Caco-2 (cell line): ENCODE results near the gene SELENOI. TPM values are rescaled to one million over a fixed set of nuclear protein-coding genes. Genes with fewer than 3 reads are reported as not detected.
"Not testable (repeated sequence)": the region's sequence is repeated elsewhere in the genome, so short reads cannot be mapped to it uniquely, and the experiment has no call there.

Experiments used
- BruUV-seq: library from RNA; stranded (reverse); fragments of 400-500 nt; replicated peaks from 2 replicates; lab custom pipeline; 2021; lab: Mats Ljungman, UMichigan
- CTCF ChIA-PET: fragments of 300-600 bp; sonication (Branson Sonifier 250); formaldehyde crosslinking; loops from one replicate; lab custom pipeline; 2022; ENCODE audit warnings: antibody characterized with exemption; lab: Charles Lee
- POLR2A ChIA-PET: fragments of 300-600 bp; sonication (Branson Sonifier 250); formaldehyde crosslinking; loops from one replicate; lab custom pipeline; 2022; ENCODE audit warnings: antibody characterized with exemption; lab: Charles Lee
- DNase-seq, 2 experiments: peaks; one replicate each; pipeline versions ENCODE4 v3.0.0 to v3.0.0-alpha.2; 2020 to 2022
- H3K27me3 ChIP-seq: replicated peaks from 2 replicates; pipeline ENCODE4 v1.6.0; 2011; ENCODE audit warnings: low read length; ENCODE audit not compliant: control insufficient read depth, insufficient read depth
- H3K36me3 ChIP-seq: 2 replicates; pipeline ENCODE4 v1.5.1; 2011; ENCODE audit warnings: low read length; ENCODE audit not compliant: control insufficient read depth, insufficient read depth
- H3K4me1 ChIP-seq: fragments of 250-450 bp; sonication (Bioruptor Pico); 2 replicates; pipeline ENCODE4 v1.5.1; 2020; ENCODE audit warnings: mild to moderate bottlenecking
- H3K4me3 ChIP-seq: 2 replicates; pipeline ENCODE4 v1.5.1; 2011; ENCODE audit warnings: low read depth, mild to moderate bottlenecking, control low read depth, low read length
- H3K9me3 ChIP-seq: fragments of 250-450 bp; sonication (Bioruptor Pico); 2 replicates; pipeline ENCODE4 v1.5.1; 2020; ENCODE audit warnings: mild to moderate bottlenecking, moderate library complexity
- H3K27ac Mint-ChIP-seq: one replicate; pipeline ENCODE4 v1.8.0; 2022; ENCODE audit warnings: mixed read lengths; ENCODE audit not compliant: unreplicated experiment
- H3K27me3 Mint-ChIP-seq: one replicate; pipeline ENCODE4 v1.8.0; 2022; ENCODE audit warnings: mixed read lengths; ENCODE audit not compliant: insufficient read depth, unreplicated experiment
- H3K36me3 Mint-ChIP-seq: one replicate; pipeline ENCODE4 v1.8.0; 2022; ENCODE audit warnings: mild to moderate bottlenecking, mixed read lengths; ENCODE audit not compliant: insufficient read depth, unreplicated experiment
- H3K4me1 Mint-ChIP-seq: one replicate; pipeline ENCODE4 v1.8.0; 2022; ENCODE audit warnings: low read depth, mixed read lengths; ENCODE audit not compliant: unreplicated experiment
- H3K4me3 Mint-ChIP-seq: one replicate; pipeline ENCODE4 v1.8.0; 2022; ENCODE audit warnings: mild to moderate bottlenecking, moderate library complexity, mixed read lengths; ENCODE audit not compliant: unreplicated experiment
- H3K9me3 Mint-ChIP-seq: one replicate; pipeline ENCODE4 v1.8.0; 2022; ENCODE audit warnings: mixed read lengths; ENCODE audit not compliant: unreplicated experiment
- CTCF ChIP-seq, 2 experiments: fragments of 200-600 bp in 1 of 2; IDR thresholded peaks; 1 replicate in 1 of 2; 2 replicates in 1 of 2; pipeline versions ENCODE4 v1.5.1 to v1.8.0; 2011 to 2022; ENCODE audit warnings: antibody characterized with exemption in 1 of 2, control low read depth in 1 of 2, inconsistent platforms in 1 of 2, low read depth in 1 of 2, low read length in 1 of 2, mild to moderate bottlenecking in 1 of 2, moderate library complexity in 1 of 2; ENCODE audit not compliant: insufficient read depth in 1 of 2, severe bottlenecking in 1 of 2, unreplicated experiment in 1 of 2
- intact Hi-C: fragments of 100-400 bp; cut with micrococcal nuclease; formaldehyde crosslinking; loops from one replicate; pipeline ENCODE4 v1.10.0; 2022; ENCODE audit not compliant: unreplicated experiment
- total RNA-seq: library from RNA; stranded (reverse); gene quantifications from 2 replicates; pipeline ENCODE4 v1.2.3, GENCODE V29; 2022

The SELENOI gene
- total RNA-seq, 1 experiment from 2014 or later: 68.9 TPM

DNA sequence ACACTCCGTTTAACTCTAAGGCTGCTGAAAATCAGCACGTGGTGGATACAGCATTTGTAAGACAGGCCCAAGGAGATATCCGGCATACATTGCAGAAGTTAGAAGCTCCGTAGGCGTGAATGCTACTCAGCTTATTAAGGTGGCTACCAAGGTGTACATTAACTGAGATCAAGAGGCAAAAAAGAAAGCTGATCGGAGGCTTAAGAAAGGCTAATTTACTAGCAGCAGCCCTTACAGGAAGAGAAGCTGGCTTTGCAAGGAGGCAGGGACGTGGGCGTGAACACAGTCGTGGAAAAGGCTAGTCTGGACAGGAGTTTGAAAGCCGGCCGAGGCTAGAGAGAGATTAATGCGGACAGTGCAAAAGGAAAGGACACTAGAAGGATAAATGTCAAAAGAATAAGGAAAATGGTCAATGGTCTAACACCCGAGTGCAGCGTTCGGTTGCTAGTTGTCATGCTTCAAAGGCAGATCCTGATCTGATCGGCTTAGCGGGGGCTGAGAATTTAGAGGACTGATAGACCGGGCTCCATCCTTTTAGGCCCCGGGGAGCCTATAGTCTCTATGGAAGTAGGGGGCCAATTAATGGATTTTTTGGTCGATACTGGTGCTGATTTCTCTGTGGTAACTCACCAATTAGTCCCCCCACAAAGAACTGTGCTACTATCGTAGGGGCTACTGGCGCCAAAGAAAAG is 45.6 kb upstream of the SELENOI start:
- POLR2A ChIA-PET: interaction anchor here (0.7 to 1.3 kb wide), 2 partner anchors 45 to 56 kb away, joined by 4 read pairs; partner anchors contain the start of gene SELENOI
- Mint-ChIP-seq H3K36me3 (no peaks in the 10 kb centered on the region), H3K27ac (no peak overlapping the region)

GRCh38 chr2:26302846-26303245 is 43.1 kb upstream of the SELENOI start:
- H3K27me3 Mint-ChIP-seq: no peaks in the 10 kb centered on the region
- H3K27ac Mint-ChIP-seq: no peak overlapping the region
- DNase-seq: no peak
- peaks cover 15% of the 10 kb centered on the region; the same call in 1 of the 2 replicates for H3K4me1 ChIP-seq
- H3K4me1 Mint-ChIP-seq: no peaks in the 10 kb centered on the region
- no peaks in the 10 kb centered on the region; the same call in 1 of the 2 replicates for H3K9me3 ChIP-seq
- H3K36me3 Mint-ChIP-seq: no peaks in the 10 kb centered on the region
- CTCF ChIA-PET: no interaction called here
- H3K4me3 ChIP-seq: no peak overlapping the region
- H3K27me3 ChIP-seq: no peaks in the 10 kb centered on the region
- H3K36me3 ChIP-seq: no peaks in the 10 kb centered on the region
- no TSS peak for BruUV-seq
- POLR2A ChIA-PET: no interaction called here
- intact Hi-C loops: no loop called here
- no peak for TF ChIP-seq CTCF (IDR thresholded peaks at IDR 0.05; ENCODE audit: insufficient read depth in 1 of 2, low read depth in 1 of 2, low read length in 1 of 2, severe bottlenecking in 1 of 2, unreplicated experiment in 1 of 2)
- no peak overlapping the region for H3K4me3 Mint-ChIP-seq
- H3K9me3 Mint-ChIP-seq: no peaks in the 10 kb centered on the region

More for the DNA sequence above, 45.6 kb upstream of the SELENOI start:
- CTCF ChIA-PET: interaction anchor here (0.8 to 1.5 kb wide), 2 partner anchors 14 to 309 kb away, joined by 3 read pairs; no protein-coding TSS in a partner anchor
- Histone ChIP-seq H3K4me1 (peaks cover 15% of the 10 kb centered on the region; the same call in 1 of the 2 replicates), H3K36me3 (no peaks in the 10 kb centered on the region), H3K27me3 (no peaks in the 10 kb centered on the region), H3K4me3 (peak overlapping the region; percentile 13; the same call in 1 of the 2 replicates), H3K9me3 (no peaks in the 10 kb centered on the region; the same call in 1 of the 2 replicates)
- no TSS peak for BruUV-seq
- intact Hi-C loops: no loop called here
- TF ChIP-seq CTCF (IDR thresholded peaks at IDR 0.05; ENCODE audit: insufficient read depth in 1 of 2, low read depth in 1 of 2, low read length in 1 of 2, severe bottlenecking in 1 of 2, unreplicated experiment in 1 of 2): no peak
- no peaks in the 10 kb centered on the region for H3K9me3 Mint-ChIP-seq
- H3K27me3 Mint-ChIP-seq: no peaks in the 10 kb centered on the region
- no peak overlapping the region for H3K4me3 Mint-ChIP-seq
- DNase-seq: no peak
- H3K4me1 Mint-ChIP-seq: peaks cover 7% of the 10 kb centered on the region

DNA sequence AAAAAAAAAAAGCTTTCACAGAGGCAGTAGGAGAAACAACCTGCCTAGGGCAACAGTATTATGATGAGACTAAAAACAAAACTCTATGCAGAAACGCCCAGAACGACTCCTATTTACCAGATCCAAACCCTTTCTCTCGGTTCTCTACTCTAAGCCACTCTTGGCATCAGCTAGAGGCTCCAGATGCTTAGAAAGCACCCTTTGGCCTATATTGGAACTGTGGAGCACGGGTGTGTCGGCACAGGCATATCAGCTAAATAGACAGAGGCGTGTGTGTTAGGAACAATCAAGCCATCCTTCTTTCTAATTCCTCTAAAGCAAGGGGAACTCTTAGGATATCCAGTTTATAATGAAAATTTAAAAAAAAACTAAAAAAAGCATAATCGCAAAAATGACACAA is 40.8 kb upstream of the SELENOI start:
- DNase-seq, BruUV-seq, H3K36me3 Mint-ChIP-seq, H3K36me3 ChIP-seq, H3K4me3 Mint-ChIP-seq, H3K9me3 ChIP-seq, H3K9me3 Mint-ChIP-seq, H3K4me3 ChIP-seq, H3K4me1 Mint-ChIP-seq, intact Hi-C loops, H3K27me3 Mint-ChIP-seq, H3K4me1 ChIP-seq, H3K27ac Mint-ChIP-seq, H3K27me3 ChIP-seq: not testable (repeated sequence)
- ChIA-PET POLR2A (interaction anchor here (0.5 kb wide), 2 partner anchors 60 to 680 kb away, joined by 3 to 4 read pairs; partner anchors contain the start of genes HADHA and HADHB), CTCF (interaction anchor here (0.7 kb wide), 1 partner anchor 292 kb away, joined by 5 read pairs; no protein-coding TSS in a partner anchor)
